ENCODE results near the gene KRTAP5-1.

KRTAP5-1 gene

GRCh38 chr11:1631066-1631568, 46.0 kb upstream of the KRTAP5-1 start:
- no peak for ATAC-seq
- no peak for TF ChIP-seq ZNF70 (CRISPR knock-in tag; IDR thresholded peaks at IDR 0.05)
- no peak for TF ChIP-seq OSR1 (CRISPR knock-in tag; IDR thresholded peaks at IDR 0.05)
- no peak for TF ChIP-seq ZFP30 (CRISPR knock-in tag; IDR thresholded peaks at IDR 0.05)
- TF ChIP-seq TCF4 (CRISPR knock-in tag; IDR thresholded peaks at IDR 0.05; ENCODE audit: borderline replicate concordance), result no peak
- TF ChIP-seq POU6F1 (CRISPR knock-in tag; IDR thresholded peaks at IDR 0.05; ENCODE audit: borderline replicate concordance, low read depth), result no peak
- TF ChIP-seq CSDC2 (CRISPR knock-in tag; IDR thresholded peaks at IDR 0.05), result no peak
- TF ChIP-seq CSRNP3 (CRISPR knock-in tag; IDR thresholded peaks at IDR 0.05), result no peak
- TF ChIP-seq ESRRG (CRISPR knock-in tag; IDR thresholded peaks at IDR 0.05), result no peak
- no peak for TF ChIP-seq TSHZ2 (CRISPR knock-in tag; IDR thresholded peaks at IDR 0.05)
- no peak for TF ChIP-seq ZC3H10 (CRISPR knock-in tag; IDR thresholded peaks at IDR 0.05)
- no peak for TF ChIP-seq ZNF565 (CRISPR knock-in tag; conservative IDR thresholded peaks at IDR 0.05; ENCODE audit: low read depth)
- TF ChIP-seq GLIS3 (CRISPR knock-in tag; IDR thresholded peaks at IDR 0.05), result no peak

GRCh38 chr11:1630271-1630670, 45.2 kb upstream of the KRTAP5-1 start:
- no peak for ATAC-seq
- TF ChIP-seq ZNF70 (CRISPR knock-in tag; IDR thresholded peaks at IDR 0.05) (no peak), ZFP30 (CRISPR knock-in tag; IDR thresholded peaks at IDR 0.05) (no peak), POU6F1 (CRISPR knock-in tag; IDR thresholded peaks at IDR 0.05; ENCODE audit: borderline replicate concordance, low read depth) (no peak), TCF4 (CRISPR knock-in tag; IDR thresholded peaks at IDR 0.05; ENCODE audit: borderline replicate concordance) (no peak), SNAI2 (CRISPR knock-in tag; IDR thresholded peaks at IDR 0.05) (no peak), OSR1 (CRISPR knock-in tag; IDR thresholded peaks at IDR 0.05) (no peak)

GRCh38 chr11:1629326-1630185, 44.5 kb upstream of the KRTAP5-1 start, which contains the start of gene KRTAP5-5:
Gene KRTAP5-5 (plus strand): TSS chr11:1629775. CDS start chr11:1629841, 66 bp downstream.
- no peak for TF ChIP-seq ZC3H10 (CRISPR knock-in tag; IDR thresholded peaks at IDR 0.05)
- TF ChIP-seq ARNTL (CRISPR knock-in tag; IDR thresholded peaks at IDR 0.05; ENCODE audit: borderline replicate concordance, low read depth), result no peak
- ATAC-seq, result no peak

- peak; percentile 98 for ATAC-seq
- no peak for TF ChIP-seq ISL1 (CRISPR knock-in tag; IDR thresholded peaks at IDR 0.05)
- TF ChIP-seq POU6F1 (CRISPR knock-in tag; IDR thresholded peaks at IDR 0.05; ENCODE audit: borderline replicate concordance, low read depth), result no peak
- TF ChIP-seq ZFP30 (CRISPR knock-in tag; IDR thresholded peaks at IDR 0.05), result no peak
- TF ChIP-seq OSR1 (CRISPR knock-in tag; IDR thresholded peaks at IDR 0.05), result no peak
- no peak for TF ChIP-seq TSHZ2 (CRISPR knock-in tag; IDR thresholded peaks at IDR 0.05)
- no peak for TF ChIP-seq CSRNP3 (CRISPR knock-in tag; IDR thresholded peaks at IDR 0.05)
- no peak for TF ChIP-seq BACH2 (CRISPR knock-in tag; IDR thresholded peaks at IDR 0.05; ENCODE audit: borderline replicate concordance)
Observed at GRCh38 chr11:1628506-1629325, 43.6 kb upstream of the KRTAP5-1 start.
